H1 (cell line): Measurements from ENCODE around the gene MACROD2.

Experiments used
- CEBPB ChIP-seq: IDR thresholded peaks from 2 replicates; pipeline ENCODE4 v1.6.1; 2012; ENCODE audit warnings: low read depth, low read length
- POLR2AphosphoS5 ChIP-seq: IDR thresholded peaks from 2 replicates; pipeline ENCODE4 v1.6.1; 2011; ENCODE audit warnings: low read depth, low read length
- RXRA ChIP-seq: IDR thresholded peaks from 2 replicates; pipeline ENCODE4 v1.6.1; 2011; ENCODE audit warnings: low read depth, mild to moderate bottlenecking, low read length, moderate library complexity; ENCODE audit not compliant: insufficient read depth
- ZNF274 ChIP-seq: IDR thresholded peaks from 2 replicates; pipeline ENCODE4 v1.7.0; 2012; ENCODE audit warnings: low read length, borderline replicate concordance; ENCODE audit errors: extremely low read depth
- TF ChIP-seq, protein P1 (sequence below), 3 experiments: IDR thresholded peaks; 1 replicate in 2 of 3; 2 replicates in 1 of 3; pipeline versions ENCODE4 v1.5.1 to v1.6.1; 2011; ENCODE audit warnings: low read length in 3 of 3, mild to moderate bottlenecking in 3 of 3, inconsistent platforms in 2 of 3, low read depth in 1 of 3, moderate library complexity in 1 of 3; ENCODE audit not compliant: insufficient read depth in 1 of 3; ENCODE audit errors: control extremely low read depth in 1 of 3

- TF ChIP-seq, protein P1, sequence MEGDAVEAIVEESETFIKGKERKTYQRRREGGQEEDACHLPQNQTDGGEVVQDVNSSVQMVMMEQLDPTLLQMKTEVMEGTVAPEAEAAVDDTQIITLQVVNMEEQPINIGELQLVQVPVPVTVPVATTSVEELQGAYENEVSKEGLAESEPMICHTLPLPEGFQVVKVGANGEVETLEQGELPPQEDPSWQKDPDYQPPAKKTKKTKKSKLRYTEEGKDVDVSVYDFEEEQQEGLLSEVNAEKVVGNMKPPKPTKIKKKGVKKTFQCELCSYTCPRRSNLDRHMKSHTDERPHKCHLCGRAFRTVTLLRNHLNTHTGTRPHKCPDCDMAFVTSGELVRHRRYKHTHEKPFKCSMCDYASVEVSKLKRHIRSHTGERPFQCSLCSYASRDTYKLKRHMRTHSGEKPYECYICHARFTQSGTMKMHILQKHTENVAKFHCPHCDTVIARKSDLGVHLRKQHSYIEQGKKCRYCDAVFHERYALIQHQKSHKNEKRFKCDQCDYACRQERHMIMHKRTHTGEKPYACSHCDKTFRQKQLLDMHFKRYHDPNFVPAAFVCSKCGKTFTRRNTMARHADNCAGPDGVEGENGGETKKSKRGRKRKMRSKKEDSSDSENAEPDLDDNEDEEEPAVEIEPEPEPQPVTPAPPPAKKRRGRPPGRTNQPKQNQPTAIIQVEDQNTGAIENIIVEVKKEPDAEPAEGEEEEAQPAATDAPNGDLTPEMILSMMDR (IDR thresholded peaks at IDR 0.05; ENCODE audit: control extremely low read depth in 1 of 3, insufficient read depth in 1 of 3, low read depth in 1 of 3, low read length in 3 of 3): no peak
- TF ChIP-seq ZNF274 (no peak), RXRA (no peak), POLR2AphosphoS5 (no peak), CEBPB (no peak)
Observed at GRCh38 chr20:14979453-14979986, 984.2 kb downstream of the MACROD2 start.
